Uterus (tissue), 4 donors: ENCODE measurements around the gene TRIM14. TPM values are rescaled to one million over a fixed set of nuclear protein-coding genes. Genes with fewer than 3 reads are reported as not detected.

ENCODE experiments used
- DNase-seq, 2 donors: peaks; one replicate each; pipeline ENCODE4 v3.0.0-alpha.2; 2019 to 2020
- H3K27ac ChIP-seq, 2 donors: fragments of 200-600 bp; sonication (generic); 1 replicate in 1 of 2; 2 replicates in 1 of 2; pipeline ENCODE4 v1.5.1; 2016 to 2018
- H3K27me3 ChIP-seq, 2 donors: fragments of 200-600 bp; sonication (generic); one replicate each; pipeline ENCODE4 v1.5.1; 2018 to 2019; ENCODE audit warnings: control low read depth in 1 of 2
- H3K36me3 ChIP-seq, 2 donors: fragments of 200-600 bp; sonication (generic); one replicate each; pipeline ENCODE4 v1.5.1; 2019; ENCODE audit warnings: control low read depth in 1 of 2
- H3K4me1 ChIP-seq, 2 donors: fragments of 200-600 bp; sonication (generic); one replicate each; pipeline ENCODE4 v1.5.1; 2018 to 2019; ENCODE audit warnings: control low read depth in 1 of 2
- H3K4me3 ChIP-seq, 2 donors: fragments of 200-600 bp; sonication (generic); 1 replicate in 1 of 2; 2 replicates in 1 of 2; pipeline ENCODE4 v1.5.1; 2018 to 2019; ENCODE audit warnings: mild to moderate bottlenecking in 1 of 2
- H3K9me3 ChIP-seq, 2 donors: fragments of 200-600 bp; sonication (generic); one replicate each; pipeline ENCODE4 v1.5.1; 2019; ENCODE audit warnings: control low read depth in 1 of 2
- POLR2A ChIP-seq, 2 donors: fragments of 450-650 bp; IDR thresholded peaks; one replicate each; pipeline ENCODE4 v1.6.1; 2016; ENCODE audit warnings: antibody characterized with exemption in 2 of 2, mild to moderate bottlenecking in 1 of 2, moderate library complexity in 1 of 2
- intact Hi-C: fragments of 100-400 bp; cut with DNase I; formaldehyde crosslinking; loops from one replicate; pipeline ENCODE4 v1.15.1; 2023; ENCODE audit warnings: low total_unique reads
- total RNA-seq, 4 donors: library from RNA; depleted of rRNA in 3 of 4; stranded (reverse); fragments of >200 nt in 3 of 4; gene quantifications; one replicate each; pipeline versions ENCODE4 v1.1.0 to v1.2.4, GENCODE V29; 2014 to 2023
- TF ChIP-seq, protein P1 (sequence below), 4 experiments: fragments of 200-600 bp in 2 of 4; fragments of 450-650 bp in 2 of 4; sonication (generic) in 2 of 4; IDR thresholded peaks; one replicate each; pipeline ENCODE4 v1.5.1; 2016 to 2019; ENCODE audit warnings: antibody characterized with exemption in 4 of 4, mild to moderate bottlenecking in 2 of 4, moderate library complexity in 1 of 4
- donor health status: DM: yes; HTN: yes; CAD: no.

Gene TRIM14
- total RNA-seq, 4 donors from 2014 or later: 1.5 to 17.7 (median 10.9) TPM

DNA sequence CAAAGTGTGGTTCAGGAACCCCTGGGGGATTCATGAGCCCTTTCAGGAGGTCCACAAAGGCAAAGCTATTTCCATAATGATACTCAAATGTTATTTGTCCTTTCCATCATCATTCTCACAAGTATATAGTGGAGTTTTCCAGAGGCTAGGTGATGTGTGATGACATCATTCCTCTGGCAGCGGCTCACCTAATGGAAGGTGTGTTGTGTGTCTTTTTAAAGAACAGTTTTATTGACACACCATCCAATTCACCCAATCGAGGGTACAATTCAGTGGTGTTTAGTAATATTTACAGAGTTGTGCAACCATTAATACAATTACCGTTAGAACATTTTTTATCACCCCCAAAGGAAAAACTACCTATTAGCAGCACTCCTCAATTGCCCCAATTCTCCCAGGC, 52.8 kb downstream of the TRIM14 start:
- Histone ChIP-seq H3K27ac (no peak overlapping the region), H3K4me3 (no peak overlapping the region), H3K36me3 (no peaks in the 10 kb centered on the region), H3K27me3 (no peaks in the 10 kb centered on the region), H3K9me3 (no peaks in the 10 kb centered on the region), H3K4me1 (no peaks in the 10 kb centered on the region)
- no peak for DNase-seq
- TF ChIP-seq, protein P1, sequence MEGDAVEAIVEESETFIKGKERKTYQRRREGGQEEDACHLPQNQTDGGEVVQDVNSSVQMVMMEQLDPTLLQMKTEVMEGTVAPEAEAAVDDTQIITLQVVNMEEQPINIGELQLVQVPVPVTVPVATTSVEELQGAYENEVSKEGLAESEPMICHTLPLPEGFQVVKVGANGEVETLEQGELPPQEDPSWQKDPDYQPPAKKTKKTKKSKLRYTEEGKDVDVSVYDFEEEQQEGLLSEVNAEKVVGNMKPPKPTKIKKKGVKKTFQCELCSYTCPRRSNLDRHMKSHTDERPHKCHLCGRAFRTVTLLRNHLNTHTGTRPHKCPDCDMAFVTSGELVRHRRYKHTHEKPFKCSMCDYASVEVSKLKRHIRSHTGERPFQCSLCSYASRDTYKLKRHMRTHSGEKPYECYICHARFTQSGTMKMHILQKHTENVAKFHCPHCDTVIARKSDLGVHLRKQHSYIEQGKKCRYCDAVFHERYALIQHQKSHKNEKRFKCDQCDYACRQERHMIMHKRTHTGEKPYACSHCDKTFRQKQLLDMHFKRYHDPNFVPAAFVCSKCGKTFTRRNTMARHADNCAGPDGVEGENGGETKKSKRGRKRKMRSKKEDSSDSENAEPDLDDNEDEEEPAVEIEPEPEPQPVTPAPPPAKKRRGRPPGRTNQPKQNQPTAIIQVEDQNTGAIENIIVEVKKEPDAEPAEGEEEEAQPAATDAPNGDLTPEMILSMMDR (IDR thresholded peaks at IDR 0.05): no peak
- no peak for TF ChIP-seq POLR2A (IDR thresholded peaks at IDR 0.05)
- intact Hi-C loops: no loop called here

DNA sequence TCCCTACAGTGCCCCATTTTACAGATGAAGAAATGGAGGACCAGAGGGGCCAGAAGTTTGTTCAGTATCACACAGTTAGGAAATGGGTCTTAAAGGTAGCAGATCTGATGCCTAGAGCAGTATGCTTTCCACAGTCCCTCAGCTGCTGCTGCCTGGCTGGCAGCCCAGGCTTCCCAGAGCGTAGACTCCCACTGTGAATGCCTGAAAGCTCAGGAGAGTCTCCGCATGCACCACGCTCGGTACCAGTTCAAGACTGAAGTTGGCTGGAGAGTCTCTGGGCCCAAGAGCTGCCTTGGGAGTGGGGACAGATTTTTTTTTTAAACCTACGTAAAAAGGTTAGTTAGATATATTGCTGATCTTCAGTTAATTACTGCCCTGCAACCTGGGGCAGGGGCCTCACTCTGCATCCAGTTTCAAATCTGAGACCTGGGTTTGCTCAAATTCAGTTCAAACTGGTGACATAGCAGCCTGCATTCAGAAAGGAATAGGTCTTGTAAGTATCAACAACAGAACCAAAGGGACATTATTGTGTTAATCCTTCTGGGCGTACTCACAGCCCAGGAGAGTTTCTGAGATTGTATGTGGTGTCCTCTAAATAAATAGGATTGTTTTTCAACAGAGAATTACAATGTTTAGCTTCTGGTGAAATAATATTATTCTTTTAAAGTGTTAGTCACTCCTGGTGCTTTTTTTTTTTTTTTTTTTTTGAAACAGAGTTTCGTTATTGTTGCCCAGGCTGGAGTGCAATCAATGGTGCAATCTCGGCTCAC, 54.2 kb downstream of the TRIM14 start:
- no peak overlapping the region for H3K27ac ChIP-seq
- intact Hi-C loops: no loop called here
- no peaks in the 10 kb centered on the region for H3K36me3 ChIP-seq
- no peaks in the 10 kb centered on the region for H3K27me3 ChIP-seq
- no peak for DNase-seq
- no peaks in the 10 kb centered on the region for H3K4me1 ChIP-seq
- H3K9me3 ChIP-seq: no peaks in the 10 kb centered on the region
- TF ChIP-seq, protein P1 (IDR thresholded peaks at IDR 0.05): no peak
- no peak for TF ChIP-seq POLR2A (IDR thresholded peaks at IDR 0.05)
- H3K4me3 ChIP-seq: no peak overlapping the region

DNA sequence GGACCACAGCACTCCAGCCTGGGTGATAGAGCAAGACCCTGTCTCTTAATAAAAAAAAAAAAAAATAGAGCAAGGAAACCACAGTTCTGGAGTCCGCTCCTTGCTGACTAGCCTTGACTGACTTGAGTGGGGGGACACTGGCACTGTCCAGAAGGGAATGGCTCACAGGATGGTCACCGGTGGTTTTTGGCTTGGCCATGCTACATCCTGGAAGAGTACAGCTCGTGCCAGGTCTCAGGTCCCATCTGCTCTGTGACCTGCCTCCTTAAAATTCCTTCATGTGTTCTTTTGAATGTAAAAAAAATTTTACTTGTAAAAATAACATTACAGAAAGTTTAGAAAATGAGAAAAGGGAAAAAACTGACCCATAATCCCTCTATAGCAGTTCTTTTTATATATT, 56.9 kb downstream of the TRIM14 start:
- no peaks in the 10 kb centered on the region for H3K27me3 ChIP-seq
- no peak overlapping the region for H3K4me3 ChIP-seq
- no peaks in the 10 kb centered on the region for H3K36me3 ChIP-seq
- intact Hi-C loops: no loop called here
- no peaks in the 10 kb centered on the region for H3K4me1 ChIP-seq
- H3K27ac ChIP-seq: no peak overlapping the region
- H3K9me3 ChIP-seq: no peaks in the 10 kb centered on the region
- TF ChIP-seq POLR2A (IDR thresholded peaks at IDR 0.05): no peak
- TF ChIP-seq, protein P1 (IDR thresholded peaks at IDR 0.05): no peak
- no peak for DNase-seq

DNA sequence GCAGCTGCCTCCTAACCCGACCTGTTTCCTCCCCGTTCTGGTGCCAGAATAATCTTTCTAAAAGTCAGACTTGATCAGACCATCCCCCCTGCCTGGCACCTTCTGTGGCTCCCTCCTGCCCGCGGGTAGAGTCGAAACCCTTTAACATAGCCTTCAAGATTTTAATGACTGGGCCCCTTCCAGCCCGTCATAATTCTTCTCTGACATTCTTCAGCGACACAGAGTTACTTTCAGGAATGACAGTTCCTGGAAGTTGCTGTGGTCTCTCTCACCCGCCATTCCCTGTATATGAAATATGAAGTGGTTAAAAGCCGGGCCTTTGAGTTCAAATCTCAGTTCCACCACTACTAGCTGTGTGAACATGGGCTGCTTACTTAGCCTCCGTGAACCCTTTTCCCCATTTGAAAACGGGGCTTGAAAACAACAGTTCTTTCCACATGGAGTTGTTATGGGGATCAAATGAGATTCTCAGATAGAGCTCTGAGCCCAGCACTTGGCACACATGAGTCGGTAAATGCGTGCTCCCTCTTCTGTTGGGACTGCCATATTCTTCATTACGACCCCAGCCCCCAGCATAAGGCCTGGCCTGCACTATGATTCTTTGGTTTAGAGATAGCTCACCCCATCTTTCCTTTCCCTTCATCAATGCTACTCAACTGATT, 61.8 kb downstream of the TRIM14 start:
- Histone ChIP-seq H3K9me3 (no peaks in the 10 kb centered on the region), H3K27me3 (no peaks in the 10 kb centered on the region), H3K36me3 (no peaks in the 10 kb centered on the region), H3K4me1 (no peaks in the 10 kb centered on the region), H3K4me3 (peak overlapping the region; percentile 79 to 88), H3K27ac (peak overlapping the region; percentile 89)
- intact Hi-C loops: loop anchor here (5.0 kb wide), 1 partner anchor 75 kb away; the partner anchor contains the start of gene ANP32B
- DNase-seq: no peak
- no peak for TF ChIP-seq POLR2A (IDR thresholded peaks at IDR 0.05)
- TF ChIP-seq, protein P1 (IDR thresholded peaks at IDR 0.05): no peak
